ENCODE data around the gene ZSWIM4.
A peak's percentile ranks its signal among the peaks of the same experiment; 100 is the strongest.
"Not testable (repeated sequence)": the region's sequence is repeated elsewhere in the genome, so short reads cannot be mapped to it uniquely, and the experiment has no call there.

ZSWIM4 gene

GRCh38 chr19:13778398-13778797 lies 16.8 kb upstream of the ZSWIM4 start:
- DNase-seq (ENCODE audit: low read depth in 1 of 2, low spot score in 1 of 2), result no peak

- no peak for DNase-seq (ENCODE audit: low read depth in 1 of 2, low spot score in 1 of 2)
Observed at GRCh38 chr19:13778847-13779246, 16.4 kb upstream of the ZSWIM4 start.

- not testable (repeated sequence) for DNase-seq (ENCODE audit: low read depth in 1 of 2, low spot score in 1 of 2)
Observed at GRCh38 chr19:13779794-13780193, 15.4 kb upstream of the ZSWIM4 start.

- DNase-seq (ENCODE audit: low read depth in 1 of 2, low spot score in 1 of 2), result no peak
Observed at GRCh38 chr19:13781547-13781946, 13.7 kb upstream of the ZSWIM4 start.

- no peak for DNase-seq (ENCODE audit: low read depth in 1 of 2, low spot score in 1 of 2)
Observed at GRCh38 chr19:13782537-13782936, 12.7 kb upstream of the ZSWIM4 start.

GRCh38 chr19:13783565-13784500 lies 11.4 kb upstream of the ZSWIM4 start:
- no peak for DNase-seq (ENCODE audit: low read depth in 1 of 2, low spot score in 1 of 2)

GRCh38 chr19:13784731-13785452 lies 10.4 kb upstream of the ZSWIM4 start:
- peak; percentile 45 to 59 for DNase-seq (ENCODE audit: low read depth in 1 of 2, low spot score in 1 of 2)

GRCh38 chr19:13788991-13789390 lies 6.3 kb upstream of the ZSWIM4 start:
- DNase-seq (ENCODE audit: low read depth in 1 of 2, low spot score in 1 of 2), result no peak

- DNase-seq (ENCODE audit: low read depth in 1 of 2, low spot score in 1 of 2), result no peak
Observed at GRCh38 chr19:13790354-13790753, 4.9 kb upstream of the ZSWIM4 start.

- DNase-seq (ENCODE audit: low read depth in 1 of 2, low spot score in 1 of 2), result not testable (repeated sequence)
Observed at GRCh38 chr19:13793317-13793716, 1.9 kb upstream of the ZSWIM4 start.

GRCh38 chr19:13794398-13794756 lies 866 bp upstream of the ZSWIM4 start:
- no peak for DNase-seq (ENCODE audit: low read depth in 1 of 2, low spot score in 1 of 2)

- no peak for DNase-seq (ENCODE audit: low read depth in 1 of 2, low spot score in 1 of 2)
Observed at GRCh38 chr19:13795595-13796300, 505 bp downstream of the ZSWIM4 start.

GRCh38 chr19:13796301-13797057 lies 1.2 kb downstream of the ZSWIM4 start:
- no peak for DNase-seq (ENCODE audit: low read depth in 1 of 2, low spot score in 1 of 2)

GRCh38 chr19:13797058-13797440 lies 1.8 kb downstream of the ZSWIM4 start:
- DNase-seq (ENCODE audit: low read depth in 1 of 2, low spot score in 1 of 2), result no peak

GRCh38 chr19:13797870-13798269 lies 2.6 kb downstream of the ZSWIM4 start:
- no peak for DNase-seq (ENCODE audit: low read depth in 1 of 2, low spot score in 1 of 2)

- DNase-seq (ENCODE audit: low read depth in 1 of 2, low spot score in 1 of 2), result no peak
Observed at GRCh38 chr19:13799669-13800068, 4.4 kb downstream of the ZSWIM4 start.

GRCh38 chr19:13803038-13803437 lies 7.8 kb downstream of the ZSWIM4 start:
- no peak for DNase-seq (ENCODE audit: low read depth in 1 of 2, low spot score in 1 of 2)

- no peak for DNase-seq (ENCODE audit: low read depth in 1 of 2, low spot score in 1 of 2)
Observed at GRCh38 chr19:13804830-13805683, 9.8 kb downstream of the ZSWIM4 start.

GRCh38 chr19:13806728-13807127 lies 11.5 kb downstream of the ZSWIM4 start:
- no peak for DNase-seq (ENCODE audit: low read depth in 1 of 2, low spot score in 1 of 2)

- DNase-seq (ENCODE audit: low read depth in 1 of 2, low spot score in 1 of 2), result no peak
Observed at GRCh38 chr19:13807421-13808021, 12.3 kb downstream of the ZSWIM4 start.

Measured in activated CD4-positive, alpha-beta T cell treated with anti-CD3 and anti-CD28 coated beads, Interleukin-2, amount 50 U/mL, for 24 hours (primary cell).